CD1c-positive myeloid dendritic cell (primary cell): ENCODE results near the gene TRIM52.
"Not testable (repeated sequence)": the region's sequence is repeated elsewhere in the genome, so short reads cannot be mapped to it uniquely, and the experiment has no call there.

Source experiments
- DNase-seq: peaks from one replicate; pipeline ENCODE4 v3.0.0-alpha.2; 2016; ENCODE audit errors: extremely low spot score

The TRIM52 gene

DNA sequence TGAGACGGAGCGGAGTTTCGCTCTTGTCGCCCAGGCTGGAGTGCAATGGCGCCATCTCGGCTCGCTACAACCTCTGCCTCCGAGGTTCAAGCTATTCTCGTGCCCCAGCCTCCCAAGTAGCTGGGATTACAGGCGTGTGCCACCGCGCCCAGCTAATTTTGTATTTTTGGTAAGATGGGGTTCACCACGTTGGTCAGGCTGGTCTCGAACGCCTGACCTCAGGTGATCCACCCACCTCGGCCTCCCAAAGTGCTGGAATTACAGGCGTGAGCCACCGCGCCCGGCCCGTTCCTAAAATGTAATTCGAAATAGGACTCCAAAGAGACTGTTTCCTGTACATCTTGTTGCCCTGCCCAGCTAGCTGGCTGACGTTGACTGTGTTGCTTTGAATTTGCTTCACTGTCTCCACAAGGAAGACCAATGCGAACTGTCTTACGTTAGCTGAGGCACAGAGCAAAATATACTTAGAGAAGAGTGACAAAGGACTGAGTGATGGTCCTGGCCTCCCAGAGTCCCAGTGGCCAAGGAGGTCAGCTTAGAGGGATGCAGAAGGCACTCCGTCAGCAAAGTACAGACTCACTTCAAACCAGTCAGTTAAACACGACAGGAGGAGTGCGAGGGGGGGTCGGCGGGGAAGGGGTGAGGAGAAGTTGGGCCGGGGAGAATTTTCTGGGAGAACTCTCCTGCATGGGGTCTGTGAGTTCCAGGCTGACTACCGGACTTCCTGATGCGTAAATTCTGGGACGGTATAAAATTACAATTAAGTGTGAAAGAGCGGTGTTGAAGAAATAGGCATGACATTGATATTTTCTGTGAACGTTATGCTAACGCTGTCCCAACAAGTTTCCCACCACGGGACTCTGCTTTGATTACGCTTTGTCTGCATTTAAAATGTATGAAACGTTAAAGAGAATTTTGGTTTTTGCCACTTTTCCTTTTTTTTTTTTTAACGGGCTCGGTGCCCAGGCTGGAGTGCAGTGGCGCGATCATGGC lies 44.6 kb downstream of the TRIM52 start:
- no peak for DNase-seq

DNA sequence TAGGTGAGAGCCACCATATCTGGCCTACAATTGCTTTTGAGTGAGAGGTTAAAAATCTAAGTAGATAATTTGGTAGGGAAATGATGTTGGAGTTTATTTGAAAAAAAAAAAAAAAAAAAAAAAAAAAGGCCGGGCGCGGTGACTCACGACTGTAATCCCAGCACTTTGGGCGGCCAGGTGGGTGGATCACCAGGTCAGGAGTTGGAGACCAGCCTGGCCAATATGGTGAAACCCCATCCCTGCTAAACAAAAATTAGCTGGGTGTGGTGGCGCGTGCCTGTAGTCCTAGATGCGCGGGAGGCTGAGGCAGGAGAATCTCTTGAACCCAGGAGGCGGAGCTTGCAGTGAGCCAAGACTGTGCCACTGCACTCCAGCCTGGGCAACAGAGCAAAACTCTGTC lies 46.7 kb downstream of the TRIM52 start:
- DNase-seq: not testable (repeated sequence)

GRCh38 chr5:181212934-181213333 lies 48.0 kb downstream of the TRIM52 start:
- no peak for DNase-seq

- DNase-seq: no peak
Observed at GRCh38 chr5:181212080-181212479, 48.9 kb downstream of the TRIM52 start.

DNA sequence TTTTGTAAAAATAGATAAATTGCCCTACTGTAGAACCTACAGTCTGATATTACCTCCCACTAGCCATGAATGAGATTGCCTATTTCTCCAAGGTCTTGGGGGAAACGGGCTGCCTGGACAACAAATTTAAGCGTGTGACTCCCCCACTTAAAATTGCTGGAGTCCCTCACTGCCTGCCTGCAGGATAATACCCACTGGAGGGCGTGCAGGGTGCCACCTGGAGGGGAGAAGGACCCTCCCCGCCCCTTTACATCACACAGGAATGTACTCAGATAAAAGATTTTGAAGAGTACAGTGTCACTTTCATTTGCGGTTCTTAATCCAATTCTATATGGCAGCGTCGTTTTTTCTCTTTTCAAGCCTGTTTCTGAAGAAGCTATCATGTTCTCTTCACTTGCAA lies 49.7 kb downstream of the TRIM52 start:
- DNase-seq: no peak

- not testable (repeated sequence) for DNase-seq
Observed at GRCh38 chr5:181210698-181211097, 50.2 kb downstream of the TRIM52 start.

- not testable (repeated sequence) for DNase-seq
Observed at GRCh38 chr5:181210148-181210547, 50.8 kb downstream of the TRIM52 start.

GRCh38 chr5:181209006-181209405 lies 51.9 kb downstream of the TRIM52 start:
- DNase-seq: not testable (repeated sequence)

DNA sequence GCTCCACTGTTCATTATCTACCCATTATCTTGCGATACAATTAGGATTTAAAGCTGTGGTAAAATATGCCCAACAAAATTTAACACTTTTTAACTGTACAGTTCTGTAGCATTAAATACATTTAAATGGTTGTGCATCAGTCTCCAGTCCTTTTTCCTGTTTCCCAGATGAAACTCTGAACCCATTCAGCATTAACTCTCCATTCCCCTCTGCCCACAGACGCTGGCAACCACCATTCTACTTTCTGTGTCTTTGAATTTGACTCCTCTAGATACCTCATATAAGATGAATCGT lies 53.0 kb downstream of the TRIM52 start:
- DNase-seq: no peak

- DNase-seq: peak; percentile 63
Observed at GRCh38 chr5:181207214-181207959, 53.6 kb downstream of the TRIM52 start.

DNA sequence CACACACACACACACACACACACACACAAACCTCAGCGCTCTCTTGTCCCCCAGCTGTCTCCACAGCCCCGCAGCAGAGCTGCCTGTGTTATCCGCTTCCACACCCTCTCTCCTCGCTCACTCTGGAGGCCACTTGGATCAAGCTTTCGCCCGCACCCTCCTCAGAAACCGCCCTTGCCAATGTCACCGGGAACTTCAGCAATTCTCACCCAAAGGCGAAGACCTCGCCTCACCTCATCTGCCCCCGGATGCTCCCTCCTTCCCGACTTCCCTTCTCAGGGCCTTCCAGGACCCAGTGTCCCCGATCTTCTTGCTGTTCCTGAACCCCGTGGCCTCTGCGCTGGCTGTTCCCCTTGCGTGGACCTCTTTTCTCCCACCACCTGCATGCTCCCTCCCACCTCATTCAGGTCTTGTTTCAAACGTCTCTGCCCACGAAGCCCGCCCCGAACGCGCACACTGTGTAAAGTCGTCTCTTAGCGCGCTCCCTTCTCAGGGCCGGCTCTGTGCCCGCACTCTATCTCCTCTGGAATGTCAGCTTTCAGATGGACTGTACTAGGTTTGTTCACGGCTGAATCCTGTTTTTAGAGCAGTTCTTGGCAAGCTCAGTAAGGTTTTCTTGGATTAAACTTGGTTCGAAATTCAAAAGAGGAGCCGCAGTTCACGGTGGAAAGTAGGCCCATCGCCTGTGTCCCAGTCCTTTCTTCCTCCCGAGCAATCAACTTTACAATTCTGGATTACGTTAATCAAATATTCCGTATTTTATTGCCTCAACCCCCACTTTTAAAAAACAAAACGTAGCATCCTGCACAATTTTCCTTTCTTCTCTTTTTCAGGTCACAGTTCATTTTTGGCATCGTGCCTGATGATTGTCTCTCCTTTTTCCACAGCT lies 54.9 kb downstream of the TRIM52 start:
- no peak for DNase-seq
